ENCODE data around the gene EMB. TPM values are rescaled to one million over a fixed set of nuclear protein-coding genes. Genes with fewer than 3 reads are reported as not detected.
"Not testable (repeated sequence)": the region's sequence is repeated elsewhere in the genome, so short reads cannot be mapped to it uniquely, and the experiment has no call there.

The EMB gene
- polyA plus RNA-seq, 1 experiment: 0.89 TPM

- no peak for DNase-seq (ENCODE audit: low read depth, low spot score)
- H3K27me3 ChIP-seq (ENCODE audit: control insufficient read depth, insufficient read depth, low read length): peaks cover 2% of the 10 kb centered on the region
- ChIA-PET POLR2A (no interaction called here), CTCF (no interaction called here)
- no peak for TF ChIP-seq CTCF (IDR thresholded peaks at IDR 0.05; ENCODE audit: low read depth, low read length)
- peak overlapping the region; percentile 32; the same call in 1 of the 2 replicates for H3K4me3 ChIP-seq (ENCODE audit: low read depth, low read length)
- peaks cover 5% of the 10 kb centered on the region; the same call in 1 of the 2 replicates for H3K9me3 ChIP-seq (ENCODE audit: control insufficient read depth, insufficient read depth, low read length)
- no peak overlapping the region for H3K27ac ChIP-seq (ENCODE audit: low read depth, low read length)
Measured at GRCh38 chr5:50441493-50441955, 436 bp upstream of the EMB start.

GRCh38 chr5:50439221-50439620 lies 1.9 kb downstream of the EMB start:
- ChIA-PET CTCF (no interaction called here), POLR2A (no interaction called here)
- no peak for DNase-seq (ENCODE audit: low read depth, low spot score)
- no peak for TF ChIP-seq CTCF (IDR thresholded peaks at IDR 0.05; ENCODE audit: low read depth, low read length)
- H3K9me3 ChIP-seq (ENCODE audit: control insufficient read depth, insufficient read depth, low read length): peaks cover 5% of the 10 kb centered on the region; the same call in 1 of the 2 replicates
- H3K27me3 ChIP-seq (ENCODE audit: control insufficient read depth, insufficient read depth, low read length): peaks cover 2% of the 10 kb centered on the region
- H3K4me3 ChIP-seq (ENCODE audit: low read depth, low read length): no peak overlapping the region
- H3K27ac ChIP-seq (ENCODE audit: low read depth, low read length): no peak overlapping the region

GRCh38 chr5:50438060-50438459 lies 3.0 kb downstream of the EMB start:
- H3K4me3 ChIP-seq (ENCODE audit: low read depth, low read length); DNase-seq (ENCODE audit: low read depth, low spot score); CTCF ChIA-PET; H3K9me3 ChIP-seq (ENCODE audit: control insufficient read depth, insufficient read depth, low read length); POLR2A ChIA-PET; H3K27ac ChIP-seq (ENCODE audit: low read depth, low read length); H3K27me3 ChIP-seq (ENCODE audit: control insufficient read depth, insufficient read depth, low read length): not testable (repeated sequence)

GRCh38 chr5:50435168-50435567 lies 5.9 kb downstream of the EMB start:
- Histone ChIP-seq H3K27me3 (ENCODE audit: control insufficient read depth, insufficient read depth, low read length) (peaks cover 2% of the 10 kb centered on the region), H3K27ac (ENCODE audit: low read depth, low read length) (no peak overlapping the region), H3K4me3 (ENCODE audit: low read depth, low read length) (no peak overlapping the region), H3K9me3 (ENCODE audit: control insufficient read depth, insufficient read depth, low read length) (no peaks in the 10 kb centered on the region)
- CTCF ChIA-PET: no interaction called here
- DNase-seq (ENCODE audit: low read depth, low spot score): no peak
- no peak for TF ChIP-seq CTCF (IDR thresholded peaks at IDR 0.05; ENCODE audit: low read depth, low read length)
- POLR2A ChIA-PET: no interaction called here

GRCh38 chr5:50431133-50431904 lies 9.8 kb downstream of the EMB start:
- DNase-seq (ENCODE audit: low read depth, low spot score); H3K27ac ChIP-seq (ENCODE audit: low read depth, low read length); H3K4me3 ChIP-seq (ENCODE audit: low read depth, low read length); H3K27me3 ChIP-seq (ENCODE audit: control insufficient read depth, insufficient read depth, low read length); CTCF ChIA-PET; POLR2A ChIA-PET; H3K9me3 ChIP-seq (ENCODE audit: control insufficient read depth, insufficient read depth, low read length): not testable (repeated sequence)

- H3K4me3 ChIP-seq (ENCODE audit: low read depth, low read length); H3K27me3 ChIP-seq (ENCODE audit: control insufficient read depth, insufficient read depth, low read length); H3K27ac ChIP-seq (ENCODE audit: low read depth, low read length); CTCF ChIA-PET; DNase-seq (ENCODE audit: low read depth, low spot score); POLR2A ChIA-PET; H3K9me3 ChIP-seq (ENCODE audit: control insufficient read depth, insufficient read depth, low read length): not testable (repeated sequence)
Measured at GRCh38 chr5:50423100-50423799, 17.8 kb downstream of the EMB start.

GRCh38 chr5:50421184-50421950 lies 19.7 kb downstream of the EMB start:
- H3K27ac ChIP-seq (ENCODE audit: low read depth, low read length); H3K9me3 ChIP-seq (ENCODE audit: control insufficient read depth, insufficient read depth, low read length); H3K27me3 ChIP-seq (ENCODE audit: control insufficient read depth, insufficient read depth, low read length); CTCF ChIA-PET; POLR2A ChIA-PET; H3K4me3 ChIP-seq (ENCODE audit: low read depth, low read length); DNase-seq (ENCODE audit: low read depth, low spot score): not testable (repeated sequence)
